Endothelial cell of umbilical vein (primary cell): ENCODE results near the gene DR1. TPM values are rescaled to one million over a fixed set of nuclear protein-coding genes. Genes with fewer than 3 reads are reported as not detected.

ENCODE experiments used
- BruUV-seq: library from RNA; stranded (reverse); fragments of 400-500 nt; replicated peaks from 2 replicates; lab custom pipeline; 2021; lab: Mats Ljungman, UMichigan
- CTCF ChIA-PET: fragments of 300-600, 350-600 bp; sonication (Branson Sonifier 250); formaldehyde crosslinking; loops from one replicate; lab custom pipeline; 2021; ENCODE audit warnings: antibody characterized with exemption, inconsistent platforms; lab: Charles Lee
- POLR2A ChIA-PET: fragments of 300-600, 350-600 bp; sonication (Branson Sonifier 250); formaldehyde crosslinking; loops from one replicate; lab custom pipeline; 2021; ENCODE audit warnings: antibody characterized with exemption, inconsistent platforms; lab: Charles Lee
- DNase-seq: peaks from one replicate; pipeline ENCODE4 v3.0.0-alpha.2; 2011; ENCODE audit warnings: low read depth, low spot score
- FAIRE-seq: peaks from 2 replicates; lab custom pipeline; 2011; peaks lifted over from hg19 to GRCh38; lab: Jason Lieb, UNC
- H2AFZ ChIP-seq: 2 replicates; pipeline ENCODE4 v1.6.0; 2012; ENCODE audit warnings: low read depth, low read length, control low read depth, inconsistent platforms
- H3K27ac ChIP-seq: 2 replicates; pipeline ENCODE4 v1.5.1; 2011; ENCODE audit warnings: low read depth, mild to moderate bottlenecking, control low read depth, low read length, moderate library complexity; ENCODE audit not compliant: insufficient read depth
- H3K27me3 ChIP-seq, 2 experiments: 2 replicates each; pipeline versions ENCODE4 v1.6.0 to v1.6.1; 2011; ENCODE audit warnings: low read length in 2 of 2, mixed read lengths in 1 of 2; ENCODE audit not compliant: control insufficient read depth in 2 of 2, insufficient read depth in 2 of 2
- H3K36me3 ChIP-seq, 2 experiments: 2 replicates in 1 of 2; 3 replicates in 1 of 2; pipeline ENCODE4 v1.5.1; 2011; ENCODE audit warnings: low read length in 2 of 2, mild to moderate bottlenecking in 1 of 2, moderate library complexity in 1 of 2; ENCODE audit not compliant: control insufficient read depth in 2 of 2, insufficient read depth in 2 of 2; ENCODE audit errors: extremely low read depth in 1 of 2
- H3K4me1 ChIP-seq: 3 replicates; pipeline ENCODE4 v1.5.1; 2011; ENCODE audit warnings: mild to moderate bottlenecking, low read length; ENCODE audit not compliant: control insufficient read depth, insufficient read depth; ENCODE audit errors: extremely low read depth
- H3K4me2 ChIP-seq: 2 replicates; pipeline ENCODE4 v1.6.1; 2011; ENCODE audit warnings: low read length, control low read depth, mixed read lengths; ENCODE audit not compliant: insufficient read depth
- H3K4me3 ChIP-seq, 3 experiments: fragments of 200-600 bp in 1 of 3; sonication (generic), shearing (Covaris generic) in 1 of 3; replicated peaks in 1 of 3; 2 replicates each; pipeline ENCODE4 v1.5.1; 2011 to 2016; ENCODE audit warnings: control low read depth in 3 of 3, low read length in 3 of 3, mild to moderate bottlenecking in 2 of 3, inconsistent platforms in 1 of 3, low read depth in 1 of 3, moderate library complexity in 1 of 3; ENCODE audit not compliant: insufficient read depth in 1 of 3
- H3K79me2 ChIP-seq: 2 replicates; pipeline ENCODE4 v1.6.0; 2012; ENCODE audit warnings: low read length, inconsistent platforms; ENCODE audit not compliant: control insufficient read depth, insufficient read depth
- H3K9ac ChIP-seq: replicated peaks from 2 replicates; pipeline ENCODE3; 2011; ENCODE audit warnings: low read length, control low read depth; ENCODE audit not compliant: insufficient read depth; ENCODE audit errors: extremely low read depth
- H3K9me1 ChIP-seq: replicated peaks from 3 replicates; pipeline ENCODE4 v1.6.0; 2011; ENCODE audit warnings: mild to moderate bottlenecking, low read length; ENCODE audit not compliant: control insufficient read depth, insufficient read depth; ENCODE audit errors: extremely low read depth
- H3K9me3 ChIP-seq: replicated peaks from 2 replicates; pipeline ENCODE4 v1.5.1; 2012; ENCODE audit warnings: low read length, inconsistent platforms; ENCODE audit not compliant: control insufficient read depth, insufficient read depth
- H4K20me1 ChIP-seq: replicated peaks from 2 replicates; pipeline ENCODE3; 2011; ENCODE audit warnings: mild to moderate bottlenecking, low read length; ENCODE audit not compliant: control insufficient read depth, insufficient read depth; ENCODE audit errors: extremely low read depth
- EZH2 ChIP-seq: IDR thresholded peaks from 2 replicates; pipeline ENCODE4 v1.6.1; 2012; ENCODE audit warnings: borderline replicate concordance, low read depth, mild to moderate bottlenecking, moderate library complexity, low read length, inconsistent platforms; ENCODE audit not compliant: severe bottlenecking
- FOS ChIP-seq: IDR thresholded peaks from 2 replicates; pipeline ENCODE4 v1.6.1; 2011; ENCODE audit warnings: mild to moderate bottlenecking, low read length, moderate library complexity, borderline replicate concordance; ENCODE audit not compliant: insufficient read depth
- GATA2 ChIP-seq: IDR thresholded peaks from 2 replicates; pipeline ENCODE4 v1.7.0; 2011; ENCODE audit warnings: low read depth, mild to moderate bottlenecking, moderate library complexity, mixed read lengths, low read length; ENCODE audit not compliant: insufficient read length, insufficient read depth
- JUN ChIP-seq: IDR thresholded peaks from 2 replicates; pipeline ENCODE4 v1.6.1; 2011; ENCODE audit warnings: borderline replicate concordance, low read depth; ENCODE audit not compliant: insufficient read length, insufficient read depth
- MYC ChIP-seq: IDR thresholded peaks from one replicate; pipeline ENCODE4 v1.6.1; 2011; ENCODE audit warnings: mild to moderate bottlenecking, low read depth, low read length
- POLR2A ChIP-seq: IDR thresholded peaks from 2 replicates; pipeline ENCODE4 v1.6.1; 2012; ENCODE audit warnings: low read depth, mild to moderate bottlenecking, control low read depth, low read length
- POLR2AphosphoS5 ChIP-seq: IDR thresholded peaks from 2 replicates; pipeline ENCODE4 v1.6.1; 2012; ENCODE audit warnings: low read depth, mild to moderate bottlenecking, control low read depth, low read length, moderate library complexity; ENCODE audit not compliant: insufficient read depth
- dilution Hi-C: fragments of 300-500 bp; cut with MboI; formaldehyde crosslinking; loops from one replicate; pipeline ENCODE4 v1.15.0; 2019; ENCODE audit warnings: low sequenced_read_pairs; ENCODE audit not compliant: extremely low pct_ligation_motif_present
- intact Hi-C: fragments of 100-400 bp; cut with micrococcal nuclease; formaldehyde crosslinking; loops from one replicate; pipeline ENCODE4 v1.10.0; 2022
- polyA plus RNA-seq, 4 experiments: library from polyadenylated mRNA; depleted of rRNA in 3 of 4; stranded (reverse) in 3 of 4; unstranded in 1 of 4; fragments of >200 nt; gene quantifications; 2 replicates each; pipeline versions ENCODE4 v1.2.1 to v1.2.3, GENCODE V29; 2011 to 2012; ENCODE audit warnings: missing spikeins in 1 of 4
- total RNA-seq: library from RNA; stranded (reverse); gene quantifications from 2 replicates; pipeline ENCODE4 v1.2.3, GENCODE V29; 2021
- TF ChIP-seq, protein P1 (sequence below), 2 donors: IDR thresholded peaks; 1 replicate in 1 of 2; 2 replicates in 1 of 2; pipeline ENCODE4 v1.5.1; 2011; ENCODE audit warnings: low read length in 2 of 2, mild to moderate bottlenecking in 2 of 2, moderate library complexity in 2 of 2, control low read depth in 1 of 2, inconsistent platforms in 1 of 2, low read depth in 1 of 2; ENCODE audit not compliant: insufficient read depth in 1 of 2; ENCODE audit errors: extremely low read depth in 1 of 2
- TF ChIP-seq, protein P2 (sequence below): IDR thresholded peaks from 2 replicates; pipeline ENCODE4 v1.6.1; 2011; ENCODE audit not compliant: insufficient read depth, insufficient read length

DR1 gene
- total and polyA plus RNA-seq, 2 donors (not counting 3 experiments of a cell fraction or from before 2014, with no cell fraction given), result 11.7 to 49.4 TPM

DNA sequence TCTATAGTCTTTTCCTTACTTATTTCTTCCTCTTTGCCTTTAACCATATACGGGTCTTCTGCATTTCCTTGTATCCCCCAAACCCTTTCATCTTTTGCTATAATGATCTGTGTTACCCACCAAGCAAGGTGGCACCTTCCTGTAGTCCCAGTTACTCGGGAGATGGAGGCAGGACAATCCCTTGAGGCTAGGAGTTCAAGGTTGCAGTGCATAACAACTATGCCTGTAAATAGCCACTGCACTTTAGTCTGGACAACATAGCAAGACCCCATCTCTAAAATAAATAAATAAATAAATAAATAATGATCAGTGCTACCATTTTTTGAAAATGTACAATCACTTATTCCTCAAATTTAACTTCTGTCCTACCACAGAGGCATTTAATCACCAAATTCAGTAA lies 11.5 kb downstream of the DR1 start:
- dilution Hi-C loops, result no loop called here
- Histone ChIP-seq H2AFZ (no peak overlapping the region), H3K27me3 (no peaks in the 10 kb centered on the region), H3K9me3 (no peaks in the 10 kb centered on the region), H3K9ac (no peak overlapping the region), H3K4me2 (no peak overlapping the region), H3K9me1 (no peaks in the 10 kb centered on the region), H3K27ac (no peak overlapping the region), H4K20me1 (no peaks in the 10 kb centered on the region), H3K79me2 (peaks cover 84% of the 10 kb centered on the region), H3K4me3 (no peak overlapping the region), H3K4me1 (no peaks in the 10 kb centered on the region), H3K36me3 (peaks cover 0 to 20% of the 10 kb centered on the region in 2 experiments)
- no peak for TF ChIP-seq EZH2
- TF ChIP-seq, protein P1, sequence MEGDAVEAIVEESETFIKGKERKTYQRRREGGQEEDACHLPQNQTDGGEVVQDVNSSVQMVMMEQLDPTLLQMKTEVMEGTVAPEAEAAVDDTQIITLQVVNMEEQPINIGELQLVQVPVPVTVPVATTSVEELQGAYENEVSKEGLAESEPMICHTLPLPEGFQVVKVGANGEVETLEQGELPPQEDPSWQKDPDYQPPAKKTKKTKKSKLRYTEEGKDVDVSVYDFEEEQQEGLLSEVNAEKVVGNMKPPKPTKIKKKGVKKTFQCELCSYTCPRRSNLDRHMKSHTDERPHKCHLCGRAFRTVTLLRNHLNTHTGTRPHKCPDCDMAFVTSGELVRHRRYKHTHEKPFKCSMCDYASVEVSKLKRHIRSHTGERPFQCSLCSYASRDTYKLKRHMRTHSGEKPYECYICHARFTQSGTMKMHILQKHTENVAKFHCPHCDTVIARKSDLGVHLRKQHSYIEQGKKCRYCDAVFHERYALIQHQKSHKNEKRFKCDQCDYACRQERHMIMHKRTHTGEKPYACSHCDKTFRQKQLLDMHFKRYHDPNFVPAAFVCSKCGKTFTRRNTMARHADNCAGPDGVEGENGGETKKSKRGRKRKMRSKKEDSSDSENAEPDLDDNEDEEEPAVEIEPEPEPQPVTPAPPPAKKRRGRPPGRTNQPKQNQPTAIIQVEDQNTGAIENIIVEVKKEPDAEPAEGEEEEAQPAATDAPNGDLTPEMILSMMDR (IDR thresholded peaks at IDR 0.05; ENCODE audit: extremely low read depth in 1 of 2, insufficient read depth in 1 of 2, low read depth in 1 of 2, low read length in 2 of 2), result no peak
- TF ChIP-seq, protein P2, sequence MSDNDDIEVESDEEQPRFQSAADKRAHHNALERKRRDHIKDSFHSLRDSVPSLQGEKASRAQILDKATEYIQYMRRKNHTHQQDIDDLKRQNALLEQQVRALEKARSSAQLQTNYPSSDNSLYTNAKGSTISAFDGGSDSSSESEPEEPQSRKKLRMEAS, result no peak
- TF ChIP-seq GATA2, result no peak
- no peak for TF ChIP-seq JUN
- TF ChIP-seq POLR2A, result no peak
- TF ChIP-seq MYC, result no peak
- no peak for TF ChIP-seq POLR2AphosphoS5
- TF ChIP-seq FOS, result no peak
- intact Hi-C loops, result no loop called here
- DNase-seq (no peak), FAIRE-seq (no peak)
- POLR2A ChIA-PET, result no interaction called here
- CTCF ChIA-PET, result interaction anchor here (2.9 kb wide), 1 partner anchor 53 kb away, joined by 11 read pairs; no protein-coding TSS in a partner anchor
- BruUV-seq, result no TSS peak
